Pons (tissue), 1 donor: ENCODE measurements around the gene PDCD10.

Experiments
- DNase-seq: peaks from one replicate; pipeline ENCODE4 v3.0.0-alpha.2; 2016; ENCODE audit warnings: low spot score

The PDCD10 gene

GRCh38 chr3:167734498-167735232 is at the start of gene PDCD10:
Gene PDCD10 (minus strand): TSS chr3:167734892. CDS start chr3:167720157, 14,735 bp downstream.
- peak; percentile 99 for DNase-seq

DNA sequence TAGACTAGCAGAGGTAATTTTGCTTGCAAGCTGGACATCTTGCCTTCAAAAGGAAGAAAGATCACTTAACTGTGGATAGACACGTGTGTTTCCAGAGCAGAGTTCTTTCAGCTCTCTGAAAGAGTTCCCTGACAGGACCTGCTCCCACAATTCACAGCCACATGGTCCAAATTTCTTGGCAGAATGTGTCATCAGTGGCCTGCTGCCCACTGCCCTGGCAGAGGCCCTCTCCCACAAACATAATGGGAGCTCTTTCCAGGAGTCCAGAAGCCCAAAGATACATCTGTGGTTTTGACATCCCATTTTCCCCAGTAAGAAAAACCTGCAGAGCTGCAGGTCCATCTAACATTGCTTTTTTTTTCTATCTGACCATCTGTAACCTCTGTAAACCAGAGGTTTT is 49.1 kb upstream of the PDCD10 start:
- DNase-seq: peak; percentile 46

DNA sequence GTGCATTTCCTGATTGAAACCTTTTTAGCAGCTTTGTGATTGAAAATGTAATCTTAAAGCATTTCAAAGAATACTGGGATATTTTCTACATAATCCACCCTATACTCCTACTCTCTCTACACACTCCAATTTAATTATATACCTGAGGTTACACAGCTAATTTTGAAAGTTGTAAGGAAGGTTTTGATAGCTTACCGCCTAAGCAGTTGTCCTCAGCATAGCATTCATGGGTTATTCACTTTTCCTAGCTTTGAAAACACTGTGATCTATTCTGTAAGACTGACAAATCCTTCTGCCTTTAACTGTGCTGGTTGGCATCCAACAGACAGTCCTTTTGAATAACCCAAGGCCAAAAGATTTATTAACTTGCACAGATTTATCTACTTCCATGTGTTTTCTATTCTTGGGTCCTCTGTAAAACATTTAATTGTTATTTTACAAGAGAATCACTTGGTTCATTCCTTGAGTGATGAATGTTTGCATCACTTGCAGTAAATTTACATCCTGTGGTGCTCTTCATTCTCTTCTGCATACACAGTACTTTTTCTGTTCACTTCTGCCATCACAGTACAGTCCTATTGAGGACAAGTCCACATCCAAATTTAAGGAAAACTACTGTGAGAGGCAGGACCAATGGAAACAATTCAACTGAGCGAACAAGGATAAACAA is 45.7 kb upstream of the PDCD10 start:
- DNase-seq: peak; percentile 28

DNA sequence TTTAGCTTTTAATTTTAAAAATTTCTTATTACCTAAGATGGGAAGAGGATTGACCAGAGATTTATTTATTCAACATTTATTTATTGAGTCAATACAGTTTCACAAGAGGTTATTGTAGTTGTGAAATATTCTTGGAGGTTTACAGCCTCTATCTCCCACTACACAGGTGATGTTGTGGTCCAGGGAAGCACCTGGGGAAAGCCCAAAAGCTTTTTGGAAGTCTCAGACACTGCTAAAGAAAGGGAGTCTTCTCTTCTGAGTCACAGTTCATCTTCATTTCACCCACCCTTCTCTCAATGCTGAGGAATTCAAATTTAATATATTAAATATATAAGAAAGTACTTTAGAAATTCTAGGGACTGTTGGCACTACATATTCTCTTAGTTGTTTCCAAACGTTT is 42.7 kb upstream of the PDCD10 start:
- no peak for DNase-seq

GRCh38 chr3:167776066-167776685 is 41.5 kb upstream of the PDCD10 start:
- DNase-seq: peak; percentile 29

DNA sequence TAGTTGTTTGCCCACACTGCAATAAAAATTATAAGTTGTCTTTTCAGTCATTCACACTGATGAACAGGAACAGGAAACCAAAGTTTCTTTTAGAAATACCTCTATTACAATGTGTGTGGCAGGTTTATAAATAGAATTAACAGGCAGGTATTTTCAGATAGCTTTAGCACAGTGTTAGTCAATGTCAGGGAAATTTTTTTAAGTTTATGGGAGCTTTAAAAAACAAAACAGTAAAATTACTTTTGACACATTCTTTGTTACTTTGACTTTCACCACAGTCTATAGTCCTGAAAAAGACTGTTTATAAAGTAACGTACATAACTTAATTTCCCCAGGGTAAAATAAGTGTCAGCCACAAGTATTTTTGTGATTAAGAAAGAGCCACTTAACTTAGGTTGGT is 38.9 kb upstream of the PDCD10 start:
- DNase-seq: no peak

GRCh38 chr3:167772992-167773391 is 38.3 kb upstream of the PDCD10 start:
- no peak for DNase-seq

DNA sequence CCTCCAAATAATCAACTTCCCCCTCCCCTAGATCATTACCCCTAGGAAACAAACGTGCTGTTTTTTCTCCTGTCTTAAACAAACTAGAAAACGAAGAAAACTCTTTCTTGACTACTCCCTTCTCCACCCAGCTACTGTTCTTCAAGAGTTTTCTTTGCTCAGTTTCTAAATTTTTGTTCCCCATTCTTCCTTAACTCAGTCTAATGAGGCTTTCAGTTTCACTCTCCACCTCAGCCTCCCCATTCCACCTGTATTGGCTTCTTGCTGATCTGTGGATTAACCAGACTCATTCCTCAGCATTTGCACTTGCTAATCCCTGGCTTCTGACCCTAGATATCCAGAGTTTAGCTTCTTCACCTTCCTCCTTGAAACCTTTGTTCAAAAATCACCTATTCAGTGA is 27.6 kb upstream of the PDCD10 start:
- no peak for DNase-seq

GRCh38 chr3:167761302-167761701 is 26.6 kb upstream of the PDCD10 start:
- DNase-seq: no peak

DNA sequence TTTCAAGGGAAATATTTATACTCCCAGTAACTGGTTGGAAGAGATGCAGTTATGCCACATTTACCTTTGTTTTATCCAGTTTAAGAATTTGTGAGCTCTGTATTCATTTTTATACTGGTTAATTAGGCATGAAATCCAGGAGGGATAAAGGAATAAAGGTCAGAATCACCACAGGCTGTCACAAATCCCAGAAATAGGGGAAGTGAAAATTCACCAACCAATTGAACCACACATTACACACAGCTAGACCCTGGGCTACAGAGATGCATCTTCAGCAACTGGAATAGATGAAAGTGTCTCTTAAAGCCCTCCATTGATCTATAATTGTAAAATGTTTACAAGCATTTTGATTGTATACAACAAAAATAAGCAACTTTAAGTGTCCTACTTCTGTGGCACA is 19.4 kb upstream of the PDCD10 start:
- no peak for DNase-seq

DNA sequence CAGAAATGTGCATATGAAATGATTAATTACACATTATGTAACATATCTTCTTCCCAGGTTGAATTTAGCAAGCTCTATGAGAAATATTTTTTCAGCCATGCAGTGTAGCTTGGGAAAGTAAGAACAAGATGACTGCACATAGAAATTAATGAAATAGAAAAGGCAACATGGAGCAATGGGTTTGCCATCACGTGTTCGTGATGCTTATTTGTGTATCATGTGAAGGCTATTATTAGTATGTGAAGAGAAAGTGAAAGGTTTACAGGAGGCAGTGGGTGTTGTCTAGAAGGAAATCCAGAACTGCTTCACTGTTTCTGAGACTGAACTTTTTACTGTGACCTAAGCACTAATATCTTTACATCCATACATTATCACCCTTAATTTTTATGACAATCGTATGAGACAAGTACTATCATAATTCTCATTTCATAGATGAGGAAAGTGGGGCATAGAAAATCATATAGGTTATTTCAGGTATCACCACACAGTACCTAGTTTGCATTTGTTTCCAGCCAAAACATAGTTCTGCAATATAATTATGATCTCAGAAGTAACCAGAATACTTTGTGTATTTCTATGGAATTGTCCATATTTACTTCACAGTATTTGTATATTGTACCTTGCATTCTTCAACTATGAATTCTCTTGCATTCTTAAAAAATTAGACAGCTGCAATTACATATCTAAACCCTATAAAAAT is 15.7 kb upstream of the PDCD10 start:
- no peak for DNase-seq

- no peak for DNase-seq
Observed at GRCh38 chr3:167749728-167750127, 15.0 kb upstream of the PDCD10 start.

GRCh38 chr3:167749209-167749608 is 14.5 kb upstream of the PDCD10 start:
- DNase-seq: no peak

DNA sequence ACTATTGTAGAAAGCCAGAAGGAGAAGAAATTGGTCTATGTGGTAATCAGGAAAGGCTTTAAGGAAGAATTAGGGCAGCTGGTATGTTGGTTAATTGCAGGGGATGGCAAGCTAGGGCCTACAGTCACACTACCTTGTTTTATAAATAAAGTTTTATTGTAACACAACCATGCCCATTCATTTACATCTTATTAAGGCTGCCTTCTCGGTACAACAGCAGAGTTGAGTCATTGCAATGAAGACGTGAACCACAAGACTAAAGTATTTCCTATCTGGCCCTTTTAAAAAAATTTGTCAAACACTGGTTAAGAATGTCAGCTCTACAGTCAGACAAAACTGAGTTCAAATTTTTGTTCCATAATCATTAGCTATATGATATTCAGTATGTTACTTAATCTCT is 9.1 kb upstream of the PDCD10 start:
- DNase-seq: no peak

DNA sequence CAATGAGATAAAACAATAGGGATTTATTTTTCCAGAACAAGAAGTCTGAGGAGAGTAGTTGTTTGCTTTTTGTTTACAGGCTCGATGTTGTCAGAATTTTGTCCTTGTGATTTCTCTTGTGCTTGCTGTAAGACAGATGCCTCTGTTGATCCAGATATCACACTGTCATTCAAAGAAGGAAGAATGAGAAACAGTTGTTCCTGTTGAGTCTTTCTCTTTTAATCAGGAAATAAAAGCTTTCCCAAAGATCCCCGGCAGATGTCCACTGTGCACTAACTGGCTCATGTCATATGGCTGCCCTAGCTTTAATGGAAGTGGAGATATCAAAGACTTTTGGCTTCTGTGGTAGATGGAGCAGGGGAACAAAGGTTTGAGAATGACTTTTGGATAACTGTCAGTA is 7.6 kb upstream of the PDCD10 start:
- DNase-seq: peak; percentile 91

- peak; percentile 83 for DNase-seq
Observed at GRCh38 chr3:167740961-167741587, 6.4 kb upstream of the PDCD10 start.

GRCh38 chr3:167739190-167739810 is 4.6 kb upstream of the PDCD10 start:
- peak; percentile 92 for DNase-seq

- DNase-seq: peak; percentile 47
Observed at GRCh38 chr3:167738037-167738436, 3.3 kb upstream of the PDCD10 start.

GRCh38 chr3:167736997-167737396 is 2.3 kb upstream of the PDCD10 start:
- no peak for DNase-seq

DNA sequence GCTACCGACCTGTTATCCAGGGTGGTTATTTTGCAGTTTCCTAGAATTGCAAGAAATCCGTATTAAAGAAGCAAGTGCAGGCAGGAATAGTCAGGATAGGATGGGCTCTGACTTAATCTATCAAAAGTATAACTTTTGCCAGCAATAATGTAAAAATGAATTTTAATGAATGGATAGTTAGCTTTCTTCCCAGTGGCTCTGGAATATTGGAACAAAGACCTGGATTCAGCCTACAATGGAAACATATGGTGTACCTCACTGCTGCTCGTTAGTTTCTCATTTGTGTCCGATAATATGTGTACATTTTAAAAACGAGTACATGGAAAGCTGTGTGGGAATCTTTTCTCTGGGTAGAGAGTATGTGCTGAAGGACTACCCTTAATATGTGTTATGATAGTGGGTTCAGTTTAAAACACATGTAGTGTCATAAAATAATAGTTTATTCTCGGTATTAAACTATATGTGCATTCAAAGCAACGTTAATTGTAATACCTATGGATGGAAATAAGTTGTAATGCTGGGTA is 1.6 kb upstream of the PDCD10 start:
- DNase-seq: peak; percentile 66
